ENCODE measurements around the gene THADA.

- TF ChIP-seq CTCF (IDR thresholded peaks at IDR 0.05; ENCODE audit: insufficient read depth, low read length, poor library complexity, severe bottlenecking) = no peak
- TF ChIP-seq EZH2phosphoT487 (conservative IDR thresholded peaks at IDR 0.05; ENCODE audit: low read length) = no peak
Observed at GRCh38 chr2:43537137-43537536, 58.7 kb downstream of the THADA start.
